NCI-H82 treated with DMSO at 0.1 percent for 48 hours (cell line): ENCODE data around the gene SERPINA3.
"Not testable (repeated sequence)": the region's sequence is repeated elsewhere in the genome, so short reads cannot be mapped to it uniquely, and the experiment has no call there.

Experiments used
- DNase-seq: peaks from one replicate; lab custom pipeline; 2025; ENCODE audit not compliant: unreplicated experiment; lab: John Stamatoyannopoulos, UW

SERPINA3 gene

GRCh38 chr14:94584591-94585280 is 27.5 kb upstream of the SERPINA3 start:
- DNase-seq, result no peak

DNA sequence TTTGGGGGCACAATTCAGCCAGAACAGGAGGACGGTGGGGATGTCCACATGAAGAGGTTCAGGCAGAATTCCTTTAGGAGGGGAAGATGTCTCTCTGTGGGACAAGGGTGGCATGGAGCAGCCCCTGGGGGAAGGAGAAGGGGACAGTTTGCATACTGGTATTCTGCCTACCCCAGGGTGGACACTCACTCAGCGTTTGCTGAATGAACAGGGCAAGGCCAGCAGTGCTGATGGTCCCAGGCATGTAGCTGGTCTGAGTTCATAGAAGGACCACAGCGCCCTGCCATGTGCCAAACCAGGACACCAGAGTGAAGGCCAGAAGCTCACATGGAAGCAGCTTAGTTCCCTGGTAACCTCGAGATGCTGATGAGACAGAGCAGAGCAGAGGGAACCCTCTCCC is 25.6 kb upstream of the SERPINA3 start:
- DNase-seq, result no peak

DNA sequence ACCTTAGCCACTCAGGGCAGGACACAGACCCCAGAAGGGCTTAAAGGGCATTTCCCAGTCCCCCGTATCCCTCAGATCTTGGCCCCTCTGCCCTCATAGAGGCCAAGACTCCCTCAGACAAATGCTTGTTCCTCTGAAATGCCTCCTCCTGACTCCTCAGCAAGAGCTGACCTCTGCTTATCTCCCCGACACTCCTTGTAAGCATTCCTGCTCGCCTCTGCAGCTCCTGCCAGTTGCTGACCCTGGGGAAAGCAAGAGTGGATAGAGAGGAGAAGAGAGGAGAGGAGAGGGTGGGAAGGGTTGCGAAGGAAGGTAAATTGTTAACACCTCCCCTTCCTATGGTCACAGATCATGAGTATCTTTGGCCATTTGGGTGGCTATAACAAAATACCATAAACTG is 23.9 kb upstream of the SERPINA3 start:
- no peak for DNase-seq

GRCh38 chr14:94591073-94591472 is 21.1 kb upstream of the SERPINA3 start:
- DNase-seq, result no peak

DNA sequence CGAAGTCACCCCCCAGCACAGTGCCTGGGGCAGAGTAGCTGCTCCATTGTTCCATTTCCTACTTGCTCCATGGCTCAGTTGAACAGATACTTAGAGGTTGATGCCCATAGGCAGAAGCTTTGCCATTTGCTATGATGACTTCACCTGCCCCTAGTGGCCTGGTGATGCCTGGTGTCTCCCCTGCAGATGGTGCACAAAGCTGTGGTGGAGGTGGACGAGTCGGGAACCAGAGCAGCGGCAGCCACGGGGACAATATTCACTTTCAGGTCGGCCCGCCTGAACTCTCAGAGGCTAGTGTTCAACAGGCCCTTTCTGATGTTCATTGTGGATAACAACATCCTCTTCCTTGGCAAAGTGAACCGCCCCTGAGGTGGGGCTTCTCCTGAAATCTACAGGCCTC is 20.3 kb upstream of the SERPINA3 start:
- DNase-seq, result no peak

- no peak for DNase-seq
Observed at GRCh38 chr14:94592457-94592856, 19.7 kb upstream of the SERPINA3 start.

DNA sequence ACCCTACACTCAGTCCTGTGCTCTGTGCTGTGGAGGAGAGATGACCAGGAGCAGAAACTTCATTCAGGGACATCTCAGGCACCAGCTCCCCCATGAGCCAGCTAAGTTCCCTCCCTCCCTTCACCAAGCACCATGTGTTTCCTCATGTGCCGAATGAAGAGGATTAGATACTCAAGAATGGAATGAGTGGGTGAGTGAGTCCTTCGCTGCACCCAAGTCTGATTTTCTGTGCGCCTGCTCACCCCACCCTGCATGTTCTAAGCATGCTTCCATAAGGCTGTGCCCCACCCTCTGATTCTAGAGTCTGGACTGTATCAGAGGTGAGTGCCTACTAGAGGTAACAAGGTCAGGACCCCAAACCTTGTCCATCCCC is 18.8 kb upstream of the SERPINA3 start:
- no peak for DNase-seq

- DNase-seq, result no peak
Observed at GRCh38 chr14:94593749-94594431, 18.3 kb upstream of the SERPINA3 start.

GRCh38 chr14:94594441-94594840 is 17.8 kb upstream of the SERPINA3 start:
- DNase-seq, result no peak

GRCh38 chr14:94595912-94596311 is 16.3 kb upstream of the SERPINA3 start:
- DNase-seq, result no peak

DNA sequence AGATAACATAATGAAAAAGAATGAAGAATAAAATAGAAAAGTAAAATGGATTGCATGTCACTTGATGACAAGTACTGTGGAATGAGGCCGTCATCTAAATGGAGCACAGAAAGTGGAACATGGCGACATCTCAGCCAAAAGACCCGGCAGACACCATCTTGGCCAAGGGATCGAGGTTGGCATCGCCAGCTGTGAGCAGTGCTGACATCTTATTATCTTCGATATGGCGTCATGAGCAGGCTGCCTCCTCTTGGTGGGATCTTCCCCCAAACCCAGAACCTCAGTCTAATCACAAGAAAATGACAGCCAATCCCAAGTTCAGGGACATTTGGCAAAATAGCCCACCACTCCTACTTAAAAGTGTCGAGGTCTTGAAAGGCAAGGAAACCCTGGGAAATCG is 15.8 kb upstream of the SERPINA3 start:
- DNase-seq, result no peak

GRCh38 chr14:94597788-94598187 is 14.4 kb upstream of the SERPINA3 start:
- DNase-seq, result no peak

- no peak for DNase-seq
Observed at GRCh38 chr14:94598506-94598815, 13.7 kb upstream of the SERPINA3 start.

- DNase-seq, result no peak
Observed at GRCh38 chr14:94598816-94599655, 13.2 kb upstream of the SERPINA3 start.

DNA sequence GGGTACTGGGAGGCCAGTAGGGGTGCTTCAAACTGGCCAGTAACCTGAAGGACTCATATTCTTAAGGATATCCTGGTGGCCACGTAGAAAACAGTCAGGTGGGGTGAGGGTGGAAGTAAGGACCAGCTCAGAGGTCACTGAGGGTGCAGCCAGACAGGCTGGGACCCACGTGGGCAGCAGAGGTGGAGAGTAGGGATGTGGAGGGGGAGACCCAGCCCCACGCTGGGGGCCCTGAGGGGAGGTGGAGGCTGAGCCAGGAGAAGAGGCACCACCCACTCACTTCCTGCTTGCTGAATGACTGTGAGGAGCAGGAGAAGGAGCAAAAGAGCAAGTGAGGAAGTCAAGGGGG is 12.6 kb upstream of the SERPINA3 start:
- no peak for DNase-seq

DNA sequence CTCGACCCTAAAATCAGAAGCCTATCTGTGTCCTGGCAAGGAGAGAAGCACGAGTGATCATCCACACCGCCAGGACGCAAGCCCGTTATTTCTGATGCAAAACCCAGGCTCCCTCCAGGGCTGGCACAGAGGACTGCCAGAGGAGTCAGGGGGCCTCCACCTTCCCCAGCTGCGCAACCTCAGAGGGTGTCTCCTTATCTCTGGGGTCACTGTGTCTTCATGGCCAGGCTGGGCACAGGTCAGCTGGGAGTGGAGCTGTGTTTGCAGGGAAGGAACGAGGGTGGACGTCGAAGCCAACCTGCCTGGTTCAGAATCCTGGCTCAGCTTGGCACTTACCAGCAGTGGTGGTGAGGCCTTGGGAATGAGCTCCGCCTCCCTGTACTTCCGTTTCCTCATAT is 12.0 kb upstream of the SERPINA3 start:
- DNase-seq, result no peak

- DNase-seq, result no peak
Observed at GRCh38 chr14:94601884-94602391, 10.3 kb upstream of the SERPINA3 start.

- no peak for DNase-seq
Observed at GRCh38 chr14:94602722-94603121, 9.5 kb upstream of the SERPINA3 start.

DNA sequence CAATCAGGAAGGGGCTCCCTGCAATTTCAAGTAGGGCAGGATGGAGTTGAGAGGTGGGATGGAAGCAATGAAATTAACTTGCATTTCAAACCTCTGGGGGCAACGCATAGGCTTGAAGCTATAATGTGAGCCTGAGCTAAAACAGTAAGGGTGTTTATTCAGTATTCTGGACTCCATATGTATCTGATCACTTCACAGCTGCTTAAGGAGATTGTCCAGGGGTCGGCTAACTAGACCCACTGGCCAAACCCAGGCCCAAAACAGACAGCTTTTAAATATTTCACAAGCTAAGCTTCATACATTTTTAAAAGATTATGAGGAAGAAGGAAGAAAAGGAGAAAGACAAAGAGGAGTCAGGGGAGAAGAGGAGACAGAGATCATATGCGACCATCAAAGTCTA is 6.8 kb upstream of the SERPINA3 start:
- no peak for DNase-seq

DNA sequence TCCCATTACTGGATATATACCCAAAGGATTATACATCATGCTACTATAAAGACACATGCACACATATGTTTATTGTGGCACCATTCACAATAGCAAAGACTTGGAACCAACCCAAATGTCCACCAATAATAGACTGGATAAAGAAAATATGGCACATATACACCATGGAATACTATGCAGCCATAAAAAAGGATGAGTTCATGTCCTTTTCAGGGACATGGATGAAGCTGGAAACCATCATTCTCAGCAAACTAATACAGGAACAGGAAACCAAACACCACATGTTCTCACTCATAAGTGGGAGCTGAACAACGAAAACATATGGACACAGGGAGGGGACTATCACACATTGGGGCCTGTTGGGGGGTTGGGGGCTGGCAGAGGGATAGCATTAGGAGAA is 3.2 kb upstream of the SERPINA3 start:
- DNase-seq, result not testable (repeated sequence)

- DNase-seq, result no peak
Observed at GRCh38 chr14:94611179-94611578, 1.0 kb upstream of the SERPINA3 start.
